GM04503 (cell line): ENCODE results near the gene PRAMEF26.
"Not testable (repeated sequence)": the region's sequence is repeated elsewhere in the genome, so short reads cannot be mapped to it uniquely, and the experiment has no call there.

Experiments
- DNase-seq: peaks from one replicate; pipeline ENCODE4 v3.0.0-alpha.2; 2012; ENCODE audit warnings: low read depth

The PRAMEF26 gene

DNA sequence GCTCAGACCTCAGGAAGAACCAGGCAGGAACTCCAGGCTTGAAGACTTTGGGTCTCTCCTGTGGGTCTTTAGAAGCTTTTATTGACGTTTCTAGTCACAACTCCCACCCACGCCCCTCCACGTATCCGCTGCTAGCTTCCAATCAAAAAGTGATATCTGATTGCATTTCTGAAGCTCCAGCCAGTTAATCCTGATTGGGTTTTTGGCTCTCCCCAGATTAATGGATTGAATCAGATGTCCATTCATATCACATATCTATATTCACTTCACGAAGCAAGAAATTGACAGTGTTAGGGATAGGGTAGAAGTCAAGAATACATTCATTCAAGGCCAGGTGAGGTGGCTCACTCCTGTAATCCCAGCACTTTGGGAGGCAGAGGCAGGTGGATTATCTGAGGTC lies at the start of gene PRAMEF26:
PRAMEF26 (minus strand) TSS at position 101 of the 400 bp plus-strand sequence. CDS start 2,914 bp downstream, outside the sequence.
- not testable (repeated sequence) for DNase-seq

DNA sequence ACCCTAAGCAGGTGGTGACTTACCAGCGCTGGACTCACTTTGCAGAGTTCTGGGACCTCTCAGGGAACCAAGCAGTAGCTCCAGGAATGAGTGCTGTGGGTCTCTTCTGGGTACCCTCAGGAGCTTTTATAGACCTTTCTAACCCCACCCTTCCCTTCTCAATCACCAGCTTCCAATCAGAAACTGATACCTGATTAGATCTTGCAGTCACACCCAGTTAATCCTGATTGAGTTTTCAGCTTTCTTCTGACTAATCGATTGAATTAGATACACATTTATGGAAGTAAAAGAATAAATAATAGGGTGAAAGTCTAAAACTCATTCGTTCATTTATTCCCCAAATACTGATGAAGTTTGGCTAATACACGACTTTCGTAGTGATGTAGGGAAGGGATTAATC lies 45.5 kb upstream of the PRAMEF26 start, which contains the start of gene PRAMEF13:
PRAMEF13 (minus strand) TSS at position 101 of the 400 bp plus-strand sequence. CDS start 1,820 bp downstream, outside the sequence.
- not testable (repeated sequence) for DNase-seq

DNA sequence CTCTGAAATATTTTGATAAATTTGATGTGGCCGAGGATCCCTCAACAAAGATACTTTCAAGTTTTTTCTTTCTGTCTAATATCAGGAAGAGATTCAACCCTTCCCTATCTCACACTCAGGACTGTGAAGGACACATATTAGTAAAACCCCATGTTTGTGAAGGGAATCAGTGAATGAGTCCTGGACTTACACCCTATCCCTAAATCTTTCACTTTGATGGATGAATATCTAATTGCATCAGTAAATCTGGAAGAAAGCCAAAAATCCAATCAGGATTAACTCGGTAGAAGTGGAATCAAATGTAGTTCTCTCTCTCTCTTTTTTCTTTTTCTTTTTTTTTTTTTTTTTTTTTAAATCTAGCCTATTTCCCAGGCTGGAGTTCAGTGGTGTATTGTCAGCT lies 15.7 kb upstream of the PRAMEF26 start, which contains the start of gene PRAMEF9:
PRAMEF9 (plus strand) TSS at position 301 of the 400 bp plus-strand sequence. CDS start 3,433 bp downstream, outside the sequence.
- not testable (repeated sequence) for DNase-seq

DNA sequence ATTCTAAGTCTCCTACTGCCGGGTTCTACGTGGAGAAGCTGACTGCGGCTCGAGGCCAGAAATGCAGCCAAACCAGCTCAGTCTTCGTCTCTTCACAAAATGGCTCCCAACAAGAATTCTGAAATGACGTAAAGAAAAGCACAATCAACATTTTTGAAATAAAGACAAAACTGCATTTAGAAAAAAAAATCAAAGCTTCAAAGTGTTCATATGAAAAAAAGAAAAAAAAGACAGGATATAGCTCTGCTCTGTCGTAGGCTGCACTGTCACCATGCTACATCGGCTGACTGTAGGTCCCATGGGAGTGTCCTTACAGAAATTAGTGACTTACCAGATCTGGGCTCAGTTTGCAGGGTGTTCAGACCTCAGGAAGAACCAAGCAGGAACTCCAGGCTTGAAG lies 9.7 kb upstream of the PRAMEF26 start, which contains the start of gene HNRNPCL4:
HNRNPCL4 (minus strand) TSS at position 101 of the 400 bp plus-strand sequence. CDS start 164 bp downstream, outside the sequence.
- not testable (repeated sequence) for DNase-seq

DNA sequence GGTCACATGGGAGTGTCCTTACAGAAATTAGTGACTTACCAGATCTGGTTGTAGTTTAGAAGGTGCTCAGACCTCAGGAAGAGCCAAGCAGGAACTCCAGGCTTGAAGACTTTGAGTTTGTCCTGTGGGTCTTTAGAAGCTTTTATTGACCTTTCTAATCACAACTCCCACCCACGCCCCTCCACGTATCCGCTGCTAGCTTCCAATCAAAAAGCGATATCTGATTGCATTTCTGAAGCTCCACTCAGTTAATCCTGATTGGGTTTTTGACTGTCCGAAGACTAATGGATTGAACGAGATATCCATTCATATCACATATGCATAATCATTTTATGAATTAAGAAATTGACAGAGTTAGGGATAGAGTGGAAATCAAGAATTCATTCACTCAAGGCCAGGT lies 39.1 kb downstream of the PRAMEF26 start, which contains the start of gene HNRNPCL2:
HNRNPCL2 (minus strand) TSS at position 101 of the 400 bp plus-strand sequence. CDS start 454 bp downstream, outside the sequence.
- DNase-seq: not testable (repeated sequence)
